HCT116 (cell line): ENCODE results near the gene RSAD2. TPM values are rescaled to one million over a fixed set of nuclear protein-coding genes. Genes with fewer than 3 reads are reported as not detected.

Experiments
- ATAC-seq: fragments of 200-7000 bp; cut with Tn5 transposase; 2 replicates; pipeline ENCODE4 v1.9.1; 2020; ENCODE audit warnings: mild to moderate bottlenecking, moderate library complexity
- BruUV-seq: library from RNA; stranded (reverse); fragments of 400-500 nt; replicated peaks from 2 replicates; lab custom pipeline; 2021; lab: Mats Ljungman, UMichigan
- CTCF ChIA-PET: fragments of 300-600 bp; sonication (Branson Sonifier 250); formaldehyde crosslinking; loops from one replicate; lab custom pipeline; 2021; ENCODE audit warnings: antibody characterized with exemption; lab: Charles Lee
- POLR2A ChIA-PET: fragments of 300-600, 350-600 bp; sonication (Branson Sonifier 250); formaldehyde crosslinking; loops from one replicate; lab custom pipeline; 2021; ENCODE audit warnings: antibody characterized with exemption; lab: Charles Lee
- RAD21 ChIA-PET, 2 experiments: fragments of 300-600 bp; sonication (Branson Sonifier 250); formaldehyde crosslinking; loops; one replicate each; lab custom pipeline; 2023; ENCODE audit warnings: low total read pairs in 2 of 2; ENCODE audit not compliant: uncharacterized antibody in 2 of 2, unreplicated experiment in 2 of 2, low non-redundant PET in 1 of 2; lab: Charles Lee
- DNase-seq: peaks from one replicate; pipeline ENCODE4 v3.0.0-alpha.2; 2010; ENCODE audit warnings: low read depth, low spot score
- H2AFZ ChIP-seq: fragments of 200-600 bp; shearing (Covaris generic), sonication (generic); 2 replicates; pipeline ENCODE4 v1.6.1; 2017; ENCODE audit warnings: low read depth, mixed run types, mixed read lengths, antibody characterized with exemption, low read length; ENCODE audit not compliant: poor library complexity, severe bottlenecking
- H3K27ac ChIP-seq: 2 replicates; pipeline ENCODE4 v1.5.1; 2012; ENCODE audit warnings: low read depth, low read length
- H3K27me3 ChIP-seq: fragments of 200-600 bp; sonication (generic); 2 replicates; pipeline ENCODE4 v1.6.1; 2016; ENCODE audit warnings: mixed run types, low read length, mixed read lengths; ENCODE audit not compliant: insufficient read depth
- H3K36me3 ChIP-seq, 2 experiments: fragments of 200-500 bp in 1 of 2; fragments of 200-600 bp in 1 of 2; sonication (Bioruptor generic) in 1 of 2; sonication (generic) in 1 of 2; 2 replicates each; pipeline versions ENCODE4 v1.5.1 to v1.6.1; 2014 to 2016; ENCODE audit warnings: low read length in 2 of 2, inconsistent platforms in 1 of 2, mixed read lengths in 1 of 2, mixed run types in 1 of 2; ENCODE audit not compliant: insufficient read depth in 2 of 2, control insufficient read depth in 1 of 2
- H3K4me1 ChIP-seq, 2 experiments: fragments of 200-600 bp in 1 of 2; sonication (generic) in 1 of 2; 2 replicates each; pipeline versions ENCODE4 v1.5.1 to v1.6.1; 2012 to 2017; ENCODE audit warnings: low read length in 2 of 2, inconsistent platforms in 1 of 2, mild to moderate bottlenecking in 1 of 2, mixed read lengths in 1 of 2, mixed run types in 1 of 2, moderate library complexity in 1 of 2; ENCODE audit not compliant: insufficient read depth in 2 of 2, control insufficient read depth in 1 of 2
- H3K4me2 ChIP-seq: fragments of 200-600 bp; sonication (generic); 2 replicates; pipeline ENCODE4 v1.6.1; 2017; ENCODE audit warnings: mixed run types, low read length, mixed read lengths
- H3K4me3 ChIP-seq, 2 experiments: fragments of 200-600 bp in 1 of 2; sonication (generic) in 1 of 2; replicated peaks in 1 of 2; 2 replicates each; pipeline ENCODE4 v1.5.1; 2011 to 2016; ENCODE audit warnings: low read length in 2 of 2, control low read depth in 1 of 2, low read depth in 1 of 2, mild to moderate bottlenecking in 1 of 2, mixed read lengths in 1 of 2, mixed run types in 1 of 2
- H3K79me2 ChIP-seq: fragments of 200-600 bp; sonication (generic); 2 replicates; pipeline ENCODE4 v1.6.1; 2017; ENCODE audit warnings: mild to moderate bottlenecking, mixed run types, low read length, moderate library complexity, mixed read lengths; ENCODE audit not compliant: insufficient read depth
- H3K9ac ChIP-seq: fragments of 200-600 bp; sonication (generic); 2 replicates; pipeline ENCODE4 v1.6.1; 2016; ENCODE audit warnings: low read length, mixed read lengths
- H3K9me2 ChIP-seq: fragments of 200-600 bp; sonication (generic), shearing (Covaris generic); 2 replicates; pipeline ENCODE4 v1.6.1; 2017; ENCODE audit warnings: mixed run types, mild to moderate bottlenecking, moderate library complexity; ENCODE audit not compliant: insufficient read depth
- H3K9me3 ChIP-seq, 2 experiments: fragments of 200-500 bp in 1 of 2; fragments of 200-600 bp in 1 of 2; sonication (Bioruptor generic) in 1 of 2; sonication (generic) in 1 of 2; 2 replicates each; pipeline ENCODE4 v1.6.1; 2014 to 2017; ENCODE audit warnings: low read length in 2 of 2, mixed read lengths in 2 of 2, inconsistent platforms in 1 of 2, low read depth in 1 of 2, mild to moderate bottlenecking in 1 of 2, mixed run types in 1 of 2, moderate library complexity in 1 of 2; ENCODE audit not compliant: control insufficient read depth in 1 of 2, insufficient read depth in 1 of 2
- H4K20me1 ChIP-seq: fragments of 200-600 bp; sonication (generic), shearing (Covaris generic); 2 replicates; pipeline ENCODE4 v1.6.1; 2017; ENCODE audit warnings: mixed run types, mild to moderate bottlenecking, moderate library complexity; ENCODE audit not compliant: insufficient read depth
- ATF3 ChIP-seq: IDR thresholded peaks from 2 replicates; pipeline ENCODE4 v1.6.1; 2012
- CTCF ChIP-seq, 3 experiments: fragments of 200-600 bp in 1 of 3; sonication (generic) in 1 of 3; IDR thresholded peaks in 2 of 3; conservative IDR thresholded peaks in 1 of 3; 2 replicates each; pipeline ENCODE4 v1.5.1; 2012 to 2017; ENCODE audit warnings: low read depth in 2 of 3, low read length in 2 of 3, antibody characterized with exemption in 1 of 3, borderline replicate concordance in 1 of 3, control low read depth in 1 of 3, mild to moderate bottlenecking in 1 of 3, mixed read lengths in 1 of 3, mixed run types in 1 of 3, moderate library complexity in 1 of 3; ENCODE audit not compliant: insufficient read depth in 1 of 3
- EGR1 ChIP-seq: IDR thresholded peaks from 2 replicates; pipeline ENCODE4 v1.6.1; 2012; ENCODE audit warnings: low read depth
- EZH2 ChIP-seq: fragments of 200-600 bp; sonication (generic); IDR thresholded peaks from 2 replicates; pipeline ENCODE4 v1.6.1; 2017; ENCODE audit warnings: antibody characterized with exemption, mixed run types
- EZH2phosphoT487 ChIP-seq: fragments of 200-600 bp; IDR thresholded peaks from 2 replicates; pipeline ENCODE4 v1.6.1; 2018; ENCODE audit warnings: antibody characterized with exemption, borderline replicate concordance
- FOSL1 ChIP-seq: IDR thresholded peaks from 2 replicates; pipeline ENCODE4 v1.6.1; 2012; ENCODE audit warnings: low read depth
- JUND ChIP-seq: IDR thresholded peaks from 2 replicates; pipeline ENCODE4 v1.6.1; 2012
- POLR2A ChIP-seq: IDR thresholded peaks from 2 replicates; pipeline ENCODE4 v1.7.0; 2011; ENCODE audit warnings: borderline replicate concordance; ENCODE audit not compliant: insufficient read depth, insufficient read length; ENCODE audit errors: extremely low read depth
- POLR2AphosphoS5 ChIP-seq: IDR thresholded peaks from 2 replicates; pipeline ENCODE4 v1.6.1; 2011; ENCODE audit warnings: mild to moderate bottlenecking, low read depth, low read length, moderate library complexity
- RAD21 ChIP-seq: IDR thresholded peaks from 2 replicates; pipeline ENCODE4 v1.6.1; 2012; ENCODE audit warnings: low read depth, mild to moderate bottlenecking
- SP1 ChIP-seq: IDR thresholded peaks from 2 replicates; pipeline ENCODE4 v1.6.1; 2012; ENCODE audit warnings: low read depth
- YY1 ChIP-seq: IDR thresholded peaks from 2 replicates; pipeline ENCODE4 v1.6.1; 2011; ENCODE audit warnings: low read length, low read depth, moderate library complexity, mild to moderate bottlenecking; ENCODE audit not compliant: insufficient replicate concordance; ENCODE audit errors: extremely low read depth
- ZBTB33 ChIP-seq: IDR thresholded peaks from 2 replicates; pipeline ENCODE4 v1.6.1; 2011; ENCODE audit warnings: mild to moderate bottlenecking, low read length, moderate library complexity; ENCODE audit not compliant: insufficient replicate concordance; ENCODE audit errors: extremely low read depth
- ZNF274 ChIP-seq: fragments of 200-500 bp; sonication (Bioruptor generic); IDR thresholded peaks from 2 replicates; pipeline ENCODE4 v1.6.1; 2014; ENCODE audit warnings: mild to moderate bottlenecking, low read depth, low read length, inconsistent platforms
- intact Hi-C: fragments of 100-400 bp; cut with micrococcal nuclease; formaldehyde crosslinking; loops from 2 replicates; pipeline ENCODE4 v1.10.0; 2022
- total RNA-seq: library from RNA; stranded (reverse); gene quantifications from one replicate; pipeline ENCODE4 v1.2.1, GENCODE V29; 2021; ENCODE audit not compliant: unreplicated experiment

The RSAD2 gene
- total RNA-seq, 1 experiment from 2014 or later: not detected

GRCh38 chr2:6845312-6845711 is 32.3 kb upstream of the RSAD2 start (continued):
- TF ChIP-seq JUND (no peak), EZH2 (no peak), EGR1 (no peak), RAD21 (no peak)

- Histone ChIP-seq H3K9ac (no peak overlapping the region), H3K9me3 (peaks cover 21 to 28% of the 10 kb centered on the region in 2 experiments; a peak in 2 of 4 replicates), H3K27ac (no peak overlapping the region), H3K4me2 (no peak overlapping the region), H3K9me2 (no peaks in the 10 kb centered on the region), H3K79me2 (no peaks in the 10 kb centered on the region), H3K27me3 (no peaks in the 10 kb centered on the region), H3K4me3 (no peak overlapping the region), H4K20me1 (no peaks in the 10 kb centered on the region), H3K4me1 (no peaks in the 10 kb centered on the region), H3K36me3 (no peaks in the 10 kb centered on the region), H2AFZ (no peak overlapping the region)
- TF ChIP-seq POLR2AphosphoS5: no peak
- TF ChIP-seq ZNF274: no peak
- TF ChIP-seq ZBTB33: no peak
- TF ChIP-seq RAD21: peak; percentile 32; the same call in 1 of the 2 replicates
- TF ChIP-seq EZH2: no peak
- no peak for TF ChIP-seq FOSL1
- TF ChIP-seq EZH2phosphoT487: no peak
- TF ChIP-seq POLR2A: no peak
- TF ChIP-seq CTCF (IDR thresholded peaks at IDR 0.05 in 2 of 3, conservative IDR thresholded peaks at IDR 0.05 in 1 of 3; ENCODE audit: borderline replicate concordance in 1 of 3, insufficient read depth in 1 of 3, low read depth in 2 of 3, low read length in 2 of 3): peak in 2 of 3 experiments; percentile 23 to 44; a peak in 3 of 6 replicates
- no peak for TF ChIP-seq YY1
- no peak for TF ChIP-seq SP1
- TF ChIP-seq JUND: no peak
- no peak for TF ChIP-seq ATF3
- DNase-seq (no peak), ATAC-seq (no peak; the same call in 1 of the 2 replicates)
- POLR2A ChIA-PET: no interaction called here
- no TSS peak for BruUV-seq
- RAD21 ChIA-PET: no interaction called here
- intact Hi-C loops: no loop called here
- CTCF ChIA-PET: no interaction called here
Measured at GRCh38 chr2:6845903-6846302, 31.7 kb upstream of the RSAD2 start.
